HG02763 (cell line): ENCODE measurements around the gene TRIM24.
A peak's percentile ranks its signal among the peaks of the same experiment; 100 is the strongest.
"Not testable (repeated sequence)": the region's sequence is repeated elsewhere in the genome, so short reads cannot be mapped to it uniquely, and the experiment has no call there.

Experiments
- ATAC-seq: cut with Tn5 transposase; IDR thresholded peaks from one replicate; pipeline ENCODE4 v1.9.1; 2021; ENCODE audit warnings: mild to moderate bottlenecking, moderate library complexity; ENCODE audit not compliant: unreplicated experiment

The TRIM24 gene

GRCh38 chr7:138525757-138526156 lies 65.7 kb downstream of the TRIM24 start:
- ATAC-seq: no peak

GRCh38 chr7:138527746-138528223 lies 67.7 kb downstream of the TRIM24 start:
- no peak for ATAC-seq

GRCh38 chr7:138536833-138537232 lies 76.8 kb downstream of the TRIM24 start:
- ATAC-seq: not testable (repeated sequence)

- no peak for ATAC-seq
These were observed 78.5 kb downstream of the TRIM24 start for GRCh38 chr7:138538518-138538917.

GRCh38 chr7:138538997-138539644 lies 79.1 kb downstream of the TRIM24 start:
- no peak for ATAC-seq

- peak; percentile 76 for ATAC-seq
These were observed 82.1 kb downstream of the TRIM24 start for GRCh38 chr7:138542183-138542582.

GRCh38 chr7:138543739-138544138 lies 83.7 kb downstream of the TRIM24 start:
- ATAC-seq: no peak

GRCh38 chr7:138545123-138545522 lies 85.1 kb downstream of the TRIM24 start:
- no peak for ATAC-seq

- no peak for ATAC-seq
These were observed 86.1 kb downstream of the TRIM24 start for GRCh38 chr7:138546064-138546619.

- ATAC-seq: no peak
These were observed 86.8 kb downstream of the TRIM24 start for GRCh38 chr7:138546829-138547228.

- no peak for ATAC-seq
These were observed 89.0 kb downstream of the TRIM24 start for GRCh38 chr7:138549082-138549481.

- no peak for ATAC-seq
These were observed 90.3 kb downstream of the TRIM24 start for GRCh38 chr7:138550337-138550736.

GRCh38 chr7:138551102-138551501 lies 91.0 kb downstream of the TRIM24 start:
- ATAC-seq: no peak

GRCh38 chr7:138553805-138554204 lies 93.7 kb downstream of the TRIM24 start:
- no peak for ATAC-seq

GRCh38 chr7:138554674-138555073 lies 94.6 kb downstream of the TRIM24 start:
- ATAC-seq: no peak

- no peak for ATAC-seq
These were observed 95.6 kb downstream of the TRIM24 start for GRCh38 chr7:138555684-138556083.

- ATAC-seq: no peak
These were observed 96.9 kb downstream of the TRIM24 start for GRCh38 chr7:138556771-138557484.

- no peak for ATAC-seq
These were observed 99.4 kb downstream of the TRIM24 start for GRCh38 chr7:138559448-138559847.

GRCh38 chr7:138563808-138564207 lies 103.7 kb downstream of the TRIM24 start:
- ATAC-seq: no peak

GRCh38 chr7:138564365-138564764 lies 104.3 kb downstream of the TRIM24 start:
- ATAC-seq: no peak

- no peak for ATAC-seq
These were observed 105.0 kb downstream of the TRIM24 start for GRCh38 chr7:138565071-138565450.

GRCh38 chr7:138565451-138566114 lies 105.5 kb downstream of the TRIM24 start:
- ATAC-seq: no peak
